HEK293 (cell line): ENCODE measurements around the gene NAGLU.
A peak's percentile ranks its signal among the peaks of the same experiment; 100 is the strongest.

Source experiments
- CTCF ChIA-PET: fragments of 350-600 bp; formaldehyde crosslinking; extraction: SDS; loops from one replicate; lab custom pipeline; 2021; ENCODE audit warnings: antibody characterized with exemption; lab: Yijun Ruan, JAX
- POLR2A ChIA-PET: fragments of 300-600 bp; formaldehyde crosslinking; extraction: SDS; loops from one replicate; lab custom pipeline; 2020; ENCODE audit warnings: antibody characterized with exemption, inconsistent platforms; lab: Yijun Ruan, JAX
- H3K27ac ChIP-seq: fragments of 200-500 bp; sonication (Bioruptor generic); 2 replicates; pipeline ENCODE4 v1.5.1; 2014; ENCODE audit warnings: low read depth, low read length, control low read depth, inconsistent platforms; ENCODE audit errors: extremely low read depth
- H3K36me3 ChIP-seq, 2 experiments: fragments of 200-500 bp in 1 of 2; sonication (Bioruptor generic) in 1 of 2; 1 replicate in 1 of 2; 2 replicates in 1 of 2; pipeline ENCODE4 v1.5.1; 2014 to 2017; ENCODE audit warnings: inconsistent platforms in 2 of 2, low read length in 2 of 2; ENCODE audit not compliant: control insufficient read depth in 2 of 2, insufficient read depth in 1 of 2
- H3K4me1 ChIP-seq: fragments of 200-500 bp; sonication (Bioruptor generic); 2 replicates; pipeline ENCODE4 v1.5.1; 2014; ENCODE audit warnings: mild to moderate bottlenecking, low read length, inconsistent platforms; ENCODE audit not compliant: control insufficient read depth, insufficient read depth
- H3K4me3 ChIP-seq: 2 replicates; pipeline ENCODE4 v1.5.1; 2011; ENCODE audit warnings: low read depth, mild to moderate bottlenecking, control low read depth, low read length, moderate library complexity
- H3K9me3 ChIP-seq: fragments of 200-500 bp; sonication (Bioruptor generic); 2 replicates; pipeline ENCODE4 v1.5.1; 2014; ENCODE audit warnings: low read depth, low read length, inconsistent platforms; ENCODE audit not compliant: control insufficient read depth, insufficient read depth
- IKZF3 ChIP-seq: fragments of 450-650 bp; IDR thresholded peaks from 2 replicates; pipeline ENCODE4 v1.5.0; 2018; ENCODE audit warnings: missing biosample characterization, mild to moderate bottlenecking, missing genetic modification characterization, moderate library complexity
- KLF9 ChIP-seq: fragments of 450-650 bp; formaldehyde crosslinking; IDR thresholded peaks from 2 replicates; pipeline ENCODE4 v1.5.1; 2016; ENCODE audit warnings: missing biosample characterization, missing genetic modification characterization, low read depth
- MYNN ChIP-seq: fragments of 450-650 bp; formaldehyde crosslinking; IDR thresholded peaks from 2 replicates; pipeline ENCODE4 v1.5.1; 2016; ENCODE audit warnings: missing biosample characterization, missing genetic modification characterization, borderline replicate concordance
- SCRT2 ChIP-seq: fragments of 450-650 bp; formaldehyde crosslinking; IDR thresholded peaks from 2 replicates; pipeline ENCODE4 v1.5.1; 2016; ENCODE audit warnings: missing biosample characterization, missing genetic modification characterization
- SP7 ChIP-seq: fragments of 450-650 bp; formaldehyde crosslinking; IDR thresholded peaks from 2 replicates; pipeline ENCODE4 v1.5.1; 2016; ENCODE audit warnings: missing biosample characterization, missing genetic modification characterization
- YY1 ChIP-seq: fragments of 450-650 bp; formaldehyde crosslinking; IDR thresholded peaks from 2 replicates; pipeline ENCODE4 v1.5.1; 2018; ENCODE audit warnings: missing biosample characterization, missing genetic modification characterization
- ZBTB17 ChIP-seq: fragments of 450-650 bp; formaldehyde crosslinking; IDR thresholded peaks from 2 replicates; pipeline ENCODE4 v1.5.1; 2016; ENCODE audit warnings: missing biosample characterization, missing genetic modification characterization
- ZBTB21 ChIP-seq: fragments of 450-650 bp; formaldehyde crosslinking; IDR thresholded peaks from 2 replicates; pipeline ENCODE4 v1.5.1; 2017; ENCODE audit warnings: missing biosample characterization, missing genetic modification characterization
- ZEB2 ChIP-seq: fragments of 450-650 bp; formaldehyde crosslinking; IDR thresholded peaks from 2 replicates; pipeline ENCODE4 v1.5.1; 2016; ENCODE audit warnings: missing biosample characterization, missing genetic modification characterization
- ZIC2 ChIP-seq: fragments of 450-650 bp; formaldehyde crosslinking; IDR thresholded peaks from 2 replicates; pipeline ENCODE4 v1.5.1; 2016; ENCODE audit warnings: missing biosample characterization, missing genetic modification characterization
- ZNF10 ChIP-seq: fragments of 450-650 bp; formaldehyde crosslinking; IDR thresholded peaks from 2 replicates; pipeline ENCODE4 v1.5.1; 2017; ENCODE audit warnings: missing biosample characterization, missing genetic modification characterization
- ZNF121 ChIP-seq: fragments of 450-650 bp; formaldehyde crosslinking; IDR thresholded peaks from 2 replicates; pipeline ENCODE4 v1.5.1; 2016; ENCODE audit warnings: missing biosample characterization, missing genetic modification characterization
- ZNF16 ChIP-seq: fragments of 450-650 bp; formaldehyde crosslinking; IDR thresholded peaks from 2 replicates; pipeline ENCODE4 v1.5.1; 2016; ENCODE audit warnings: low read depth, missing biosample characterization, missing genetic modification characterization
- ZNF366 ChIP-seq: fragments of 450-650 bp; formaldehyde crosslinking; conservative IDR thresholded peaks from 2 replicates; pipeline ENCODE4 v1.5.1; 2016; ENCODE audit warnings: missing biosample characterization, missing genetic modification characterization
- ZNF394 ChIP-seq: fragments of 450-650 bp; formaldehyde crosslinking; IDR thresholded peaks from 2 replicates; pipeline ENCODE4 v1.5.1; 2016; ENCODE audit warnings: missing biosample characterization, missing genetic modification characterization, mild to moderate bottlenecking, moderate library complexity, borderline replicate concordance
- ZNF404 ChIP-seq: fragments of 450-650 bp; formaldehyde crosslinking; IDR thresholded peaks from 2 replicates; pipeline ENCODE4 v1.5.1; 2017; ENCODE audit warnings: missing biosample characterization, missing genetic modification characterization
- ZNF426 ChIP-seq: fragments of 450-650 bp; formaldehyde crosslinking; IDR thresholded peaks from 2 replicates; pipeline ENCODE4 v1.5.1; 2017; ENCODE audit warnings: missing biosample characterization, missing genetic modification characterization, mild to moderate bottlenecking, inconsistent platforms, moderate library complexity
- ZNF501 ChIP-seq: fragments of 450-650 bp; formaldehyde crosslinking; IDR thresholded peaks from 2 replicates; pipeline ENCODE4 v1.5.1; 2016; ENCODE audit warnings: missing biosample characterization, missing genetic modification characterization
- ZNF571 ChIP-seq: fragments of 450-650 bp; formaldehyde crosslinking; IDR thresholded peaks from 2 replicates; pipeline ENCODE4 v1.5.0; 2017; ENCODE audit warnings: missing biosample characterization, missing genetic modification characterization
- ZNF629 ChIP-seq: fragments of 450-650 bp; formaldehyde crosslinking; IDR thresholded peaks from 2 replicates; pipeline ENCODE4 v1.5.1; 2017; ENCODE audit warnings: missing biosample characterization, missing genetic modification characterization
- ZNF660 ChIP-seq: fragments of 450-650 bp; IDR thresholded peaks from 2 replicates; pipeline ENCODE4 v1.5.1; 2018; ENCODE audit warnings: missing biosample characterization, mild to moderate bottlenecking, missing genetic modification characterization
- ZNF707 ChIP-seq: fragments of 450-650 bp; formaldehyde crosslinking; IDR thresholded peaks from 2 replicates; pipeline ENCODE4 v1.5.1; 2016; ENCODE audit warnings: missing biosample characterization, missing genetic modification characterization
- ZNF830 ChIP-seq: fragments of 450-650 bp; IDR thresholded peaks from 2 replicates; pipeline ENCODE4 v1.5.0; 2018; ENCODE audit warnings: missing biosample characterization, missing genetic modification characterization, low read depth, mild to moderate bottlenecking, moderate library complexity
- ZSCAN30 ChIP-seq: fragments of 450-650 bp; IDR thresholded peaks from 2 replicates; pipeline ENCODE4 v1.5.1; 2018; ENCODE audit warnings: missing biosample characterization, mild to moderate bottlenecking, missing genetic modification characterization, moderate library complexity
- TF ChIP-seq, protein P1 (sequence below): sonication (generic); formaldehyde crosslinking; IDR thresholded peaks from 2 replicates; pipeline ENCODE4 v1.8.1; 2022; ENCODE audit warnings: mild to moderate bottlenecking, moderate library complexity, missing genetic modification reagents
- TF ChIP-seq, protein P2 (sequence below): fragments of 450-650 bp; formaldehyde crosslinking; IDR thresholded peaks from 2 replicates; pipeline ENCODE4 v1.5.1; 2016; ENCODE audit warnings: missing biosample characterization, missing genetic modification characterization
- TF ChIP-seq, protein P3 (sequence below): fragments of 450-650 bp; formaldehyde crosslinking; conservative IDR thresholded peaks from 2 replicates; pipeline ENCODE4 v1.5.1; 2016; ENCODE audit warnings: low read depth, missing biosample characterization, missing genetic modification characterization
- TF ChIP-seq, protein P4 (sequence below): fragments of 450-650 bp; formaldehyde crosslinking; IDR thresholded peaks from 2 replicates; pipeline ENCODE4 v1.5.1; 2017; ENCODE audit warnings: missing biosample characterization, missing genetic modification characterization

The NAGLU gene

DNA sequence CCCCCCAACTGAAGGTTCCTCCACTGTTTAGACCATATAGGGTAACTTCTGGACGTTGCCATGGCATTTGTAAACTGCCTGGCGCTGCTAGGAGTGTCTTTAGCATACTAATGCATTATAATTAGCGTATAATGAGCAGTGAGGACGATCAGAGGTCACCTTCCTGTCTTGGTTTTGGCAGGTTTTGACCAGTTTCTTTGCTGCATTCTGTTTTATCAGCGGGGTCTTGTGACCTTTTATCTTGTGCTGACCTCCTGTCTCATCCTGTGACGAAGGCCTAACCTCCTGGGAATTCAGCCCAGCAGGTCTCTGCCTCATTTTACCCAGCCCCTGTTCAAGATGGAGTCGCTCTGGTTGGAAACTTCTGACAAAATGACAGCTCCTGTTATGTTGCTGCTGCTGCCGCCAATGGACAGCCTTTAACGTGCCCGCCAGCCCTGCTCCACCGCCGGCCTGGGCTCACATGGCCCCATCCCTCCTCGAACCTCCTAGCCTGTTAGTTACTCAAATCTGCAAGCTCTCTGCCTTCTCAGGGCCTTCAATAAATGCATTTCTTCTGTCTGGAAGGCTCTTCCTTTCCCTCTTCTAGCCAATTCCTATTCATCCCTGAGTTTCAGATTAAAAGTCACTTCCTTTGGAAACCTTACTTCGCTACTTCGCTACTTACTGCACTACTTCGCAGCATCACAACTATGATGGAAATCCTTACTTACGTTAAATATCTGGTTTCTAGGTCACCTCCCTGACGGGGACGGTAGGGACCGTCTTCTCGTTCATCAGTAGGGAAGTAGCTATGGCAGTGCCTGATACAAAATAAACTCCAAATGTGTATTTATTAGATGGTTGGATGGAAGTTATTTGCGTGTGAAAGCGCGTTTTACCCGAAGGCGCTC, 640 bp upstream of the NAGLU start:
- POLR2A ChIA-PET: interaction anchor here (0.5 to 2.7 kb wide), 13 partner anchors 8 to 518 kb away, joined by 3 to 23 read pairs (median 5); partner anchors contain the start of genes CAVIN1, DNAJC7, RETREG3 and STAT3
- H3K36me3 ChIP-seq: peaks cover 12 to 21% of the 10 kb centered on the region in 2 experiments; a peak in 2 of 3 replicates
- no peaks in the 10 kb centered on the region for H3K9me3 ChIP-seq
- CTCF ChIA-PET: interaction anchor here (0.7 to 4.1 kb wide), 4 partner anchors 8 to 415 kb away, joined by 3 to 19 read pairs (median 5); no protein-coding TSS in a partner anchor
- peak overlapping the region; percentile 44 for H3K4me3 ChIP-seq
- peaks cover 19% of the 10 kb centered on the region for H3K4me1 ChIP-seq
- peak overlapping the region; percentile 98 for H3K27ac ChIP-seq
- TF ChIP-seq ZNF404 (tag by site-specific recombination): no peak
- TF ChIP-seq, protein P1, sequence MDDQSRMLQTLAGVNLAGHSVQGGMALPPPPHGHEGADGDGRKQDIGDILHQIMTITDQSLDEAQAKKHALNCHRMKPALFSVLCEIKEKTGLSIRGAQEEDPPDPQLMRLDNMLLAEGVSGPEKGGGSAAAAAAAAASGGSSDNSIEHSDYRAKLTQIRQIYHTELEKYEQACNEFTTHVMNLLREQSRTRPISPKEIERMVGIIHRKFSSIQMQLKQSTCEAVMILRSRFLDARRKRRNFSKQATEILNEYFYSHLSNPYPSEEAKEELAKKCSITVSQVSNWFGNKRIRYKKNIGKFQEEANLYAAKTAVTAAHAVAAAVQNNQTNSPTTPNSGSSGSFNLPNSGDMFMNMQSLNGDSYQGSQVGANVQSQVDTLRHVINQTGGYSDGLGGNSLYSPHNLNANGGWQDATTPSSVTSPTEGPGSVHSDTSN (CRISPR knock-in tag): no peak
- TF ChIP-seq ZNF366: 0 out of 2 replicates have a peak, but pooled peaks have one; percentile 10
- TF ChIP-seq, protein P2, sequence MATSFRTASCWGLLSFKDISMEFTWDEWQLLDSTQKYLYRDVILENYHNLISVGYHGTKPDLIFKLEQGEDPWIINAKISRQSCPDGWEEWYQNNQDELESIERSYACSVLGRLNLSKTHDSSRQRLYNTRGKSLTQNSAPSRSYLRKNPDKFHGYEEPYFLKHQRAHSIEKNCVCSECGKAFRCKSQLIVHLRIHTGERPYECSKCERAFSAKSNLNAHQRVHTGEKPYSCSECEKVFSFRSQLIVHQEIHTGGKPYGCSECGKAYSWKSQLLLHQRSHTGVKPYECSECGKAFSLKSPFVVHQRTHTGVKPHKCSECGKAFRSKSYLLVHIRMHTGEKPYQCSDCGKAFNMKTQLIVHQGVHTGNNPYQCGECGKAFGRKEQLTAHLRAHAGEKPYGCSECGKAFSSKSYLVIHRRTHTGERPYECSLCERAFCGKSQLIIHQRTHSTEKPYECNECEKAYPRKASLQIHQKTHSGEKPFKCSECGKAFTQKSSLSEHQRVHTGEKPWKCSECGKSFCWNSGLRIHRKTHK (tag by site-specific recombination): no peak
- TF ChIP-seq ZNF121: no peak
- TF ChIP-seq ZNF571 (tag by site-specific recombination): no peak
- TF ChIP-seq, protein P3, sequence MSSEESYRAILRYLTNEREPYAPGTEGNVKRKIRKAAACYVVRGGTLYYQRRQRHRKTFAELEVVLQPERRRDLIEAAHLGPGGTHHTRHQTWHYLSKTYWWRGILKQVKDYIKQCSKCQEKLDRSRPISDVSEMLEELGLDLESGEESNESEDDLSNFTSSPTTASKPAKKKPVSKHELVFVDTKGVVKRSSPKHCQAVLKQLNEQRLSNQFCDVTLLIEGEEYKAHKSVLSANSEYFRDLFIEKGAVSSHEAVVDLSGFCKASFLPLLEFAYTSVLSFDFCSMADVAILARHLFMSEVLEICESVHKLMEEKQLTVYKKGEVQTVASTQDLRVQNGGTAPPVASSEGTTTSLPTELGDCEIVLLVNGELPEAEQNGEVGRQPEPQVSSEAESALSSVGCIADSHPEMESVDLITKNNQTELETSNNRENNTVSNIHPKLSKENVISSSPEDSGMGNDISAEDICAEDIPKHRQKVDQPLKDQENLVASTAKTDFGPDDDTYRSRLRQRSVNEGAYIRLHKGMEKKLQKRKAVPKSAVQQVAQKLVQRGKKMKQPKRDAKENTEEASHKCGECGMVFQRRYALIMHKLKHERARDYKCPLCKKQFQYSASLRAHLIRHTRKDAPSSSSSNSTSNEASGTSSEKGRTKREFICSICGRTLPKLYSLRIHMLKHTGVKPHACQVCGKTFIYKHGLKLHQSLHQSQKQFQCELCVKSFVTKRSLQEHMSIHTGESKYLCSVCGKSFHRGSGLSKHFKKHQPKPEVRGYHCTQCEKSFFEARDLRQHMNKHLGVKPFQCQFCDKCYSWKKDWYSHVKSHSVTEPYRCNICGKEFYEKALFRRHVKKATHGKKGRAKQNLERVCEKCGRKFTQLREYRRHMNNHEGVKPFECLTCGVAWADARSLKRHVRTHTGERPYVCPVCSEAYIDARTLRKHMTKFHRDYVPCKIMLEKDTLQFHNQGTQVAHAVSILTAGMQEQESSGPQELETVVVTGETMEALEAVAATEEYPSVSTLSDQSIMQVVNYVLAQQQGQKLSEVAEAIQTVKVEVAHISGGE: 0 out of 2 replicates have a peak, but pooled peaks have one; percentile 28
- TF ChIP-seq ZNF501 (tag by site-specific recombination): 0 out of 2 replicates have a peak, but pooled peaks have one; percentile 77
- no peak; the same call in 1 of the 2 replicates for TF ChIP-seq ZSCAN30
- TF ChIP-seq, protein P4, sequence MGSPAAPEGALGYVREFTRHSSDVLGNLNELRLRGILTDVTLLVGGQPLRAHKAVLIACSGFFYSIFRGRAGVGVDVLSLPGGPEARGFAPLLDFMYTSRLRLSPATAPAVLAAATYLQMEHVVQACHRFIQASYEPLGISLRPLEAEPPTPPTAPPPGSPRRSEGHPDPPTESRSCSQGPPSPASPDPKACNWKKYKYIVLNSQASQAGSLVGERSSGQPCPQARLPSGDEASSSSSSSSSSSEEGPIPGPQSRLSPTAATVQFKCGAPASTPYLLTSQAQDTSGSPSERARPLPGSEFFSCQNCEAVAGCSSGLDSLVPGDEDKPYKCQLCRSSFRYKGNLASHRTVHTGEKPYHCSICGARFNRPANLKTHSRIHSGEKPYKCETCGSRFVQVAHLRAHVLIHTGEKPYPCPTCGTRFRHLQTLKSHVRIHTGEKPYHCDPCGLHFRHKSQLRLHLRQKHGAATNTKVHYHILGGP (tag by site-specific recombination): no peak
- TF ChIP-seq MYNN (tag by site-specific recombination): peak; percentile 95
- no peak for TF ChIP-seq SCRT2 (tag by site-specific recombination)
- peak; percentile 89 for TF ChIP-seq ZBTB17 (tag by site-specific recombination)
- TF ChIP-seq IKZF3 (tag by site-specific recombination): no peak
- TF ChIP-seq ZNF629 (tag by site-specific recombination): peak; percentile 89; the same call in 1 of the 2 replicates
- TF ChIP-seq ZNF660 (tag by site-specific recombination): 0 out of 2 replicates have a peak, but pooled peaks have one; percentile 43
- TF ChIP-seq ZNF426: no peak
- TF ChIP-seq YY1: peak; percentile 47
- TF ChIP-seq ZEB2 (tag by site-specific recombination): peak; percentile 95; the same call in 1 of the 2 replicates
- peak; percentile 51; the same call in 1 of the 2 replicates for TF ChIP-seq ZNF10 (tag by site-specific recombination)
- 0 out of 2 replicates have a peak, but pooled peaks have one; percentile 29 for TF ChIP-seq KLF9 (tag by site-specific recombination)
- 0 out of 2 replicates have a peak, but pooled peaks have one; percentile 13 for TF ChIP-seq ZNF16 (tag by site-specific recombination)
- TF ChIP-seq ZNF830 (tag by site-specific recombination): no peak
- TF ChIP-seq ZIC2: no peak
- no peak for TF ChIP-seq ZNF394
- TF ChIP-seq ZNF707 (tag by site-specific recombination): no peak
- TF ChIP-seq SP7 (tag by site-specific recombination): peak; percentile 85; the same call in 1 of the 2 replicates
- TF ChIP-seq ZBTB21: peak; percentile 54
